SU-DHL-6 (cell line): Measurements from ENCODE around the gene PUS1.

ENCODE experiments used
- H2AFZ ChIP-seq: fragments of 200-600 bp; sonication (generic); 2 replicates; pipeline ENCODE4 v1.6.1; 2014; ENCODE audit warnings: low read depth, mild to moderate bottlenecking, moderate library complexity, mixed read lengths, antibody characterized with exemption, low read length; ENCODE audit not compliant: severe bottlenecking
- H3F3A ChIP-seq: fragments of 200-600 bp; shearing (Covaris generic); 2 replicates; pipeline ENCODE4 v1.6.0; 2016; ENCODE audit warnings: antibody characterized with exemption, mild to moderate bottlenecking; ENCODE audit not compliant: insufficient read depth
- H3K27ac ChIP-seq: fragments of 200-600 bp; sonication (generic); 2 replicates; pipeline ENCODE4 v1.5.1; 2016; ENCODE audit warnings: low read depth, mild to moderate bottlenecking, low read length, moderate library complexity, mixed read lengths
- H3K27me3 ChIP-seq: fragments of 200-600 bp; sonication (generic), shearing (Covaris generic); 2 replicates; pipeline ENCODE4 v1.6.0; 2014; ENCODE audit warnings: mild to moderate bottlenecking, low read length
- H3K36me3 ChIP-seq: fragments of 200-600 bp; sonication (generic); 2 replicates; pipeline ENCODE4 v1.6.1; 2014; ENCODE audit warnings: mild to moderate bottlenecking, low read length, mixed read lengths
- H3K4me2 ChIP-seq: fragments of 300-600, 200-600 bp; shearing (Covaris generic), sonication (generic); 2 replicates; pipeline ENCODE4 v1.6.0; 2014; ENCODE audit warnings: low read length, low read depth, mild to moderate bottlenecking; ENCODE audit not compliant: poor library complexity, severe bottlenecking
- H3K4me3 ChIP-seq: fragments of 200-600 bp; sonication (generic); 2 replicates; pipeline ENCODE4 v1.5.1; 2014; ENCODE audit warnings: antibody characterized with exemption, low read length, mild to moderate bottlenecking, mixed read lengths; ENCODE audit not compliant: insufficient read depth, poor library complexity, severe bottlenecking
- H3K79me2 ChIP-seq: fragments of 200-600 bp; sonication (generic); 2 replicates; pipeline ENCODE4 v1.6.1; 2014; ENCODE audit warnings: mild to moderate bottlenecking, low read length, moderate library complexity; ENCODE audit not compliant: insufficient read depth
- H3K9ac ChIP-seq: fragments of 200-600 bp; sonication (generic); 2 replicates; pipeline ENCODE4 v1.7.0; 2014; ENCODE audit warnings: mild to moderate bottlenecking, low read length
- H3K9me2 ChIP-seq: fragments of 200-600 bp; sonication (generic); replicated peaks from 2 replicates; pipeline ENCODE4 v1.6.1; 2014; ENCODE audit warnings: low read length; ENCODE audit not compliant: insufficient read depth
- H3K9me3 ChIP-seq: fragments of 200-600 bp; sonication (generic); 2 replicates; pipeline ENCODE4 v1.6.1; 2014; ENCODE audit warnings: low read length, mixed read lengths; ENCODE audit not compliant: insufficient read depth
- H4K20me1 ChIP-seq: fragments of 200-600 bp; sonication (generic); 2 replicates; pipeline ENCODE4 v1.6.1; 2014; ENCODE audit warnings: low read depth, mild to moderate bottlenecking, antibody characterized with exemption, low read length, moderate library complexity, mixed read lengths
- CTCF ChIP-seq: fragments of 200-600 bp; sonication (generic); IDR thresholded peaks from one replicate; pipeline ENCODE4 v1.5.1; 2017; ENCODE audit warnings: antibody characterized with exemption, mild to moderate bottlenecking, low read length, moderate library complexity; ENCODE audit not compliant: insufficient read depth, poor library complexity, severe bottlenecking
- EZH2phosphoT487 ChIP-seq: fragments of 200-600 bp; sonication (generic), shearing (Covaris generic); conservative IDR thresholded peaks from 2 replicates; pipeline ENCODE4 v1.6.1; 2018; ENCODE audit warnings: mild to moderate bottlenecking, antibody characterized with exemption, low read length, moderate library complexity, mixed read lengths

The PUS1 gene

GRCh38 chr12:131902332-131903241 is 26.5 kb upstream of the PUS1 start:
- Histone ChIP-seq H2AFZ (no peak overlapping the region), H3K27ac (no peak overlapping the region), H3K36me3 (no peaks in the 10 kb centered on the region), H4K20me1 (no peaks in the 10 kb centered on the region), H3K9me2 (no peaks in the 10 kb centered on the region), H3K27me3 (no peaks in the 10 kb centered on the region), H3K4me3 (no peak overlapping the region), H3F3A (no peaks in the 10 kb centered on the region), H3K79me2 (no peaks in the 10 kb centered on the region), H3K9ac (no peak overlapping the region), H3K4me2 (no peak overlapping the region), H3K9me3 (no peaks in the 10 kb centered on the region)
- no peak for TF ChIP-seq CTCF
- no peak for TF ChIP-seq EZH2phosphoT487

- no peaks in the 10 kb centered on the region for H3K36me3 ChIP-seq
- no peak overlapping the region for H3K4me3 ChIP-seq
- no peak overlapping the region for H3K9ac ChIP-seq
- H3K9me3 ChIP-seq: no peaks in the 10 kb centered on the region
- no peak overlapping the region for H3K27ac ChIP-seq
- no peak overlapping the region for H2AFZ ChIP-seq
- no peaks in the 10 kb centered on the region for H3K9me2 ChIP-seq
- no peak for TF ChIP-seq CTCF
- TF ChIP-seq EZH2phosphoT487: no peak
- H3K79me2 ChIP-seq: no peaks in the 10 kb centered on the region
- no peaks in the 10 kb centered on the region for H3F3A ChIP-seq
- H3K27me3 ChIP-seq: no peaks in the 10 kb centered on the region
- no peaks in the 10 kb centered on the region for H4K20me1 ChIP-seq
- H3K4me2 ChIP-seq: no peak overlapping the region
Measured at GRCh38 chr12:131903270-131904255, 25.5 kb upstream of the PUS1 start.

- Histone ChIP-seq H3K4me2 (no peak overlapping the region), H2AFZ (no peak overlapping the region), H3K9me3 (no peaks in the 10 kb centered on the region), H3K79me2 (no peaks in the 10 kb centered on the region), H3K27ac (no peak overlapping the region), H3K36me3 (no peaks in the 10 kb centered on the region), H4K20me1 (no peaks in the 10 kb centered on the region), H3K27me3 (no peaks in the 10 kb centered on the region), H3K9me2 (no peaks in the 10 kb centered on the region), H3K9ac (no peak overlapping the region), H3K4me3 (no peak overlapping the region), H3F3A (no peaks in the 10 kb centered on the region)
- no peak for TF ChIP-seq CTCF
- TF ChIP-seq EZH2phosphoT487: no peak
Measured at GRCh38 chr12:131904346-131904745, 24.7 kb upstream of the PUS1 start.
